Suprapubic skin (tissue), 4 donors: Measurements from ENCODE around the gene C16orf78.

Source experiments
- CTCF ChIP-seq, 2 donors: fragments of 200-600 bp in 1 of 2; fragments of 450-650 bp in 1 of 2; sonication (generic) in 1 of 2; IDR thresholded peaks; one replicate each; pipeline ENCODE4 v1.5.1; 2016 to 2019; ENCODE audit warnings: antibody characterized with exemption in 2 of 2, mild to moderate bottlenecking in 1 of 2, moderate library complexity in 1 of 2
- POLR2A ChIP-seq, 2 donors: fragments of 450-650 bp; IDR thresholded peaks; one replicate each; pipeline ENCODE4 v1.6.1; 2017; ENCODE audit warnings: antibody characterized with exemption in 2 of 2, mild to moderate bottlenecking in 2 of 2, moderate library complexity in 2 of 2
- POLR2AphosphoS5 ChIP-seq, 3 donors: sonication (generic); formaldehyde crosslinking; IDR thresholded peaks; one replicate each; pipeline ENCODE4 v1.6.1; 2017; ENCODE audit warnings: antibody characterized with exemption in 3 of 3

- no peak for TF ChIP-seq POLR2AphosphoS5 (IDR thresholded peaks at IDR 0.05)
- no peak for TF ChIP-seq CTCF (IDR thresholded peaks at IDR 0.05)
- TF ChIP-seq POLR2A (IDR thresholded peaks at IDR 0.05): no peak
Observed at GRCh38 chr16:49414671-49415070, 41.1 kb downstream of the C16orf78 start.
